GM21515 (cell line): ENCODE results near the gene SUSD4.

ENCODE experiments used
- ATAC-seq: cut with Tn5 transposase; IDR thresholded peaks from one replicate; pipeline ENCODE4 v1.9.1; 2021; ENCODE audit not compliant: unreplicated experiment

The SUSD4 gene

DNA sequence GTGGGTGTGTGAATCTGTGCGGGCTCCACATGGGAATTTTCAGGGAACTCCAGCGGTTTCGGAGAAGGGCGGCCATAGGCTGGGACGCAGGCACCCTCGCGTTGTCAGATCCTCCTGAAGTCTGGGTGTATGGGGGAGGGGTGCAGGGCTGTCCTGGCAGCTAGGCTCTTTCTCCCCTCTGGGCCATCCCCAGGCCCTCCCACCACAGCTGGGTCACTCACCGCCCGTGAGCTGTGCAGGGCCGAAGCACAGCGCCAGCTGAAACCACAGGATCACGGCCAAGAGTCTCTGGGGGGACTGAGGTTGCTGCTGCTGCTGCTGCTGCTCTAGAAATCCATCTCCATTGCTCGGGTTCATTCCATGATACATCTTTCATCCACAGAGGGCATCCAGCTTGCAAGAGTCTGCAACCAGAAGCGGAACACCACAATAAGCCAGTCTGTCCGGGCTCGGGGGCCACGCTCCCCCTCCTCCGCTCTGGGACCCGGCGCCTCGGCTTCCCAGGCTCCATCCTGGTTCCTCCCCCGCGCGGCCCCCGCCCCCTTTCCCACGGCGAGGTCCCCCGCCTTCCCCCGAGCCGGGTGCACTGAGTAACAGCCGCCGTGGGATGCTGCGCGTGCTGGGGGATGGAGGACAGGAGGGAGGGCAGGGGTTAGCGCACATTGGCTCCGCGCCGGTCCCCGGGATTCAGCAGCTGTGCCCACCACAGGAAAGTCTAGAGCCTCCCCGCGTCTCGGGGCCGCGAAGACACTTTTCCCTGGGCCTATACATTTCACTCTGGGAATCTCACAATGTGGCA is 720 bp downstream of the SUSD4 start:
- no peak for ATAC-seq

- no peak for ATAC-seq
These were observed 5.2 kb downstream of the SUSD4 start for GRCh38 chr1:223358826-223359225.

GRCh38 chr1:223355699-223356098 is 8.3 kb downstream of the SUSD4 start:
- no peak for ATAC-seq

- no peak for ATAC-seq
These were observed 10.0 kb downstream of the SUSD4 start for GRCh38 chr1:223353939-223354338.

- no peak for ATAC-seq
These were observed 11.0 kb downstream of the SUSD4 start for GRCh38 chr1:223352944-223353343.

- no peak for ATAC-seq
These were observed 13.5 kb downstream of the SUSD4 start for GRCh38 chr1:223350361-223350908.

GRCh38 chr1:223349241-223349640 is 14.7 kb downstream of the SUSD4 start:
- ATAC-seq = no peak

- no peak for ATAC-seq
These were observed 15.5 kb downstream of the SUSD4 start for GRCh38 chr1:223348439-223348838.

GRCh38 chr1:223347583-223347982 is 16.4 kb downstream of the SUSD4 start:
- no peak for ATAC-seq

- no peak for ATAC-seq
These were observed 17.7 kb downstream of the SUSD4 start for GRCh38 chr1:223346311-223346710.

DNA sequence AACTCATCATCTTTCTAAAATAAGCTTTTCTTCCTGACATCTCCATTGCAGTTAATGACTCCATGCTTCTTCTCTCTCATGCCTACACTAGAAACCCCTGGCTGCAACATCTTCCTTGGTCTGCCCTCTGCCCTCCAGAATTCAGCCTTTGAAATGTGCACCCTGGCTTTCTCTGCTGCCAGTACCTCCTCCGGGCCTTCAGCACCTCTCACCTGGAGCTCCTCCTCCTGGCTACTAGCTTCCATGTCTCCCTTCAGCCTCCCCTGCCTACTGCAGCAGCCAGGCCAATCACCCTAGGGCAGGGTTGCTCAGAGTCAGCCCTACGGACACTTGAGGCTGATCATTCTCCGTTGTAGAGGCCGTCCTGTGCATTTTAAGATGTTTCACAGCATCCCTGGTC is 18.3 kb downstream of the SUSD4 start:
- ATAC-seq = no peak

- no peak for ATAC-seq
These were observed 19.5 kb downstream of the SUSD4 start for GRCh38 chr1:223344491-223344890.

- ATAC-seq = no peak
These were observed 20.3 kb downstream of the SUSD4 start for GRCh38 chr1:223343692-223344091.

GRCh38 chr1:223341121-223341520 is 22.9 kb downstream of the SUSD4 start:
- ATAC-seq = no peak

GRCh38 chr1:223340637-223341036 is 23.3 kb downstream of the SUSD4 start:
- no peak for ATAC-seq

DNA sequence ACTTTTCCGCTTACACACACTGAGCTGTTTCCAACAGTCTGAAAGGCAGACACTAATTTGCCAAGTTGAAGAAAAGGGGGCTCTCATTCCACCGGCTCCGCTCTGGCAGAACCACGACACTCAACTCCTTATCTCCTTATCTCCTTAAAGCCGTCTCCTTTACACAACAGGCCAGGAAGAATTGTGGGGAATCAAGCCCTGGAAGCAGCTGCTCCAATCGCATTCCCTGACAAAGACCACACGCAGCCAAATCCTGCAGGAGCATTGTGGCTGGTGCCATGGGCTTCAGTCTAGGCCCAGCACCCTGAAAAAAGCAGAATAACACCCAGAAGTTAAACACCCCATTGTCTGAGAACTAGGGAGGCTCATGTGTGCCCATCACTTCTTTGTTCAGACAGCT is 24.1 kb downstream of the SUSD4 start:
- no peak for ATAC-seq

DNA sequence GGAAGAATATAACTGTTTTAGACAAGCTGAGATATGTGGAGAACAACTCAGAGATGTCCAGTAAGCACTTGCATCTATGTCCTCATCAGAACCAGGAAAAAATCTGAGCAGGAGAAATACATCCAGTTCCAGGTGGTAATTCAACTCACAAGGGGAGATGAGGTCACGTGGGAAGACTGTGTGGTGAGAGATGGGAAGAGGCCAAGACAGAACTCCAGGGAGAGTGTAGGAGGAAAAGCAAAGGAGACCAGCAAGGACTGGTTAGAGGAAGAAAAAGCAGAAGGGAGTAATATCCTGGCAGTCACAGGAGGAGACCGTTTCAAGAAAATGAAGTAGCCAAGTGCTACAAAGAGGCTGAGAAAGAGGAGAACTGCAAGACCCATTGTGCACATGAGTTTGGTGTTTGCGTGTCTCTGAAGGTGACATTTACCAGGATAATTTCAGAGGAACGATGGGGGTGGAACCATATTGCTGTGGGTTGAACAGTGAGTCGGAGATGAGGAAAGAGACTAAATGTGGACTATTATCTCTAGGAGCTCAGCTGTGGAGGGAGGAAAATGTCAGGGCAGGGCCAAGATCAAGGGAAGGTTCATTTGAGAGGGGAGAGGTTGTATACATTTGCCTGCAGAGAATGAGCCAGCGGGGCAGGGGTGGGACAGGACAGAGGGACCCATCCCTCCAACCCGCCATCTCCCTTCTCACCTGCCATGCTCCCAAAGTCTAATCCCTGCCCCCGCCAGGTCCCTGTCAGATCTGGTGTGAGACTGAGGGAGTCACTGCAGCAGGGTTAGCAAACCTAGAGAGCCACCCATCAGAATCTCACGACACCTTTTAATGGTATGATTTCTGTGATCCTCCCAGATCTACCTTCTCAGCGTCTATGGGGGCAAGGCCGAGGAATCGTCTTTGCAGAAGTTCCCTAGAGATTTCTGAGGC is 24.9 kb downstream of the SUSD4 start:
- ATAC-seq = no peak

- no peak for ATAC-seq
These were observed 26.7 kb downstream of the SUSD4 start for GRCh38 chr1:223337174-223337869.

DNA sequence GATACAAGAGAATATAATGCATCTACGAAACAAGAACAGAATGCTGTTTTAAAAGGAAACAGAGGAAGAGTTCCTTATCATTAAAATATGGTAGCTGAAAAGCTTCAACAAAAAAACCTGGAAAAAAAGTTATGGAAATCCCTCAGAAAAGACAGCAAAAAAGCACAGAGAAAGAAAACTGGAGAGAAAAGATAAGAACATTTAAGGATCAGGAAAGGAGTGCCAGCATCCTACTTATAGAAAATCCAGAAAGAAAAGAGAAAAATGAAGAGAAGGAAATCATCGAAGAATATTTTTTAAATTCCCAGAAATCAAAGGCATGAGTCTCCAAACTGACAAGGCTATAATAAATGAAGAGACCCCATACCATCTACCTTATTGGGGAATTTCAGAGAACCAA is 29.8 kb downstream of the SUSD4 start:
- no peak for ATAC-seq

DNA sequence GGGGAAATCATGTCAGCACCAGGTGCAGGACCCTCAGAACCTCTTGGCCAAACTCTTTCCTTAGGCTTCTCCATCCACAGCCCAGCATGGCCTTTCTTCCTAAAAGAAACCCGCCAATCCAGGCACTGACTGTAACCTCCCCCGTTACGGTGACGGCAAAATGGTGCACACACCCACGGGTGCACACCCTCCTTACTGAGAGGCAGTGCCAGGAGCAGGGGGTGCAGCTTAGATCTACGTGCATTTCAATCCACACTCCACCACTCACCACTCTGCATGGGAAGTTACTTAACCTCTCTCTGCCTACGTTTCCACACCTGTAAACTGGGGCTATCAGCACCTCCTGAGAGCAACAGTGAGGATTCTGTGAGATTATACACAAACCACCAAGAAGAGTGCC is 31.0 kb downstream of the SUSD4 start:
- no peak for ATAC-seq

GRCh38 chr1:223331929-223332328 is 32.0 kb downstream of the SUSD4 start:
- no peak for ATAC-seq
